ENCODE measurements around the gene FAR2.
"Not testable (repeated sequence)": the region's sequence is repeated elsewhere in the genome, so short reads cannot be mapped to it uniquely, and the experiment has no call there.

Gene FAR2

GRCh38 chr12:29346769-29347421 is 197.8 kb downstream of the FAR2 start:
- DNase-seq = no peak

- no peak for DNase-seq
These were observed 201.0 kb downstream of the FAR2 start for GRCh38 chr12:29350080-29350479.

- DNase-seq = no peak
These were observed 205.9 kb downstream of the FAR2 start for GRCh38 chr12:29354954-29355353.

- DNase-seq = no peak
These were observed 216.0 kb downstream of the FAR2 start for GRCh38 chr12:29365091-29365490.

- no peak for DNase-seq
These were observed 224.9 kb downstream of the FAR2 start for GRCh38 chr12:29374012-29374411.

- no peak for DNase-seq
These were observed 225.8 kb downstream of the FAR2 start for GRCh38 chr12:29374913-29375312.

- no peak for DNase-seq
These were observed 227.0 kb downstream of the FAR2 start for GRCh38 chr12:29376118-29376517.

GRCh38 chr12:29380536-29381523 is 231.8 kb downstream of the FAR2 start, which contains the start of gene ERGIC2:
ERGIC2 (minus strand) TSS chr12:29381172; CDS start chr12:29371633, 9,539 bp downstream.
- DNase-seq = peak; percentile 88 to 92

GRCh38 chr12:29382251-29382650 is 233.2 kb downstream of the FAR2 start:
- DNase-seq = no peak

GRCh38 chr12:29385194-29385593 is 236.1 kb downstream of the FAR2 start:
- DNase-seq = not testable (repeated sequence)

Data from activated CD4-positive, alpha-beta T cell treated with anti-CD3 and anti-CD28 coated beads for 4 hours (primary cell).